ENCODE data around the gene ZFC3H1. TPM values are rescaled to one million over a fixed set of nuclear protein-coding genes. Genes with fewer than 3 reads are reported as not detected.

Gene ZFC3H1
- total RNA-seq, 3 donors from 2014 or later (not counting 1 experiment from before 2014, with no cell fraction given): 158 to 164 (median 164) TPM

- ATAC-seq (no peak), DNase-seq (no peak)
- no peak overlapping the region for H3K27ac ChIP-seq (ENCODE audit: low read length)
- H3K4me1 ChIP-seq (ENCODE audit: control insufficient read depth, insufficient read depth, low read length): no peaks in the 10 kb centered on the region
- no peaks in the 10 kb centered on the region for H3K36me3 Mint-ChIP-seq
- intact Hi-C loops (cut with micrococcal nuclease): no loop called here
- no peaks in the 10 kb centered on the region for H3K9me3 ChIP-seq (ENCODE audit: control insufficient read depth, insufficient read depth, low read length)
- no peak overlapping the region for H3K27ac Mint-ChIP-seq
- H3K27me3 ChIP-seq (ENCODE audit: control insufficient read depth, insufficient read depth, low read length): peaks cover 2% of the 10 kb centered on the region
- H3K27me3 Mint-ChIP-seq (ENCODE audit: low read depth in 2 of 2): peaks cover 18 to 37% of the 10 kb centered on the region in 2 donors
- WGBS (ENCODE audit: insufficient coverage): 74% methylated on average over 3 of the region's 5 CpGs
- no peaks in the 10 kb centered on the region for H3K9me3 Mint-ChIP-seq
- H3K4me3 Mint-ChIP-seq: no peak overlapping the region
- no peaks in the 10 kb centered on the region for H3K4me1 Mint-ChIP-seq
- TF ChIP-seq, protein P1, sequence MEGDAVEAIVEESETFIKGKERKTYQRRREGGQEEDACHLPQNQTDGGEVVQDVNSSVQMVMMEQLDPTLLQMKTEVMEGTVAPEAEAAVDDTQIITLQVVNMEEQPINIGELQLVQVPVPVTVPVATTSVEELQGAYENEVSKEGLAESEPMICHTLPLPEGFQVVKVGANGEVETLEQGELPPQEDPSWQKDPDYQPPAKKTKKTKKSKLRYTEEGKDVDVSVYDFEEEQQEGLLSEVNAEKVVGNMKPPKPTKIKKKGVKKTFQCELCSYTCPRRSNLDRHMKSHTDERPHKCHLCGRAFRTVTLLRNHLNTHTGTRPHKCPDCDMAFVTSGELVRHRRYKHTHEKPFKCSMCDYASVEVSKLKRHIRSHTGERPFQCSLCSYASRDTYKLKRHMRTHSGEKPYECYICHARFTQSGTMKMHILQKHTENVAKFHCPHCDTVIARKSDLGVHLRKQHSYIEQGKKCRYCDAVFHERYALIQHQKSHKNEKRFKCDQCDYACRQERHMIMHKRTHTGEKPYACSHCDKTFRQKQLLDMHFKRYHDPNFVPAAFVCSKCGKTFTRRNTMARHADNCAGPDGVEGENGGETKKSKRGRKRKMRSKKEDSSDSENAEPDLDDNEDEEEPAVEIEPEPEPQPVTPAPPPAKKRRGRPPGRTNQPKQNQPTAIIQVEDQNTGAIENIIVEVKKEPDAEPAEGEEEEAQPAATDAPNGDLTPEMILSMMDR (IDR thresholded peaks at IDR 0.05): no peak
- H3K4me3 ChIP-seq (ENCODE audit: low read length): no peak overlapping the region
- no peaks in the 10 kb centered on the region for H3K36me3 ChIP-seq (ENCODE audit: control insufficient read depth, insufficient read depth, low read length)
Observed at GRCh38 chr12:71594214-71594948, 69.3 kb downstream of the ZFC3H1 start.

GRCh38 chr12:71592841-71593240 is 70.8 kb downstream of the ZFC3H1 start:
- Mint-ChIP-seq H3K4me1 (no peaks in the 10 kb centered on the region), H3K36me3 (no peaks in the 10 kb centered on the region), H3K4me3 (no peak overlapping the region), H3K9me3 (no peaks in the 10 kb centered on the region), H3K27ac (no peak overlapping the region), H3K27me3 (ENCODE audit: low read depth in 2 of 2) (peaks cover 18 to 36% of the 10 kb centered on the region in 2 donors)
- Histone ChIP-seq H3K9me3 (ENCODE audit: control insufficient read depth, insufficient read depth, low read length) (no peaks in the 10 kb centered on the region), H3K4me1 (ENCODE audit: control insufficient read depth, insufficient read depth, low read length) (no peaks in the 10 kb centered on the region), H3K36me3 (ENCODE audit: control insufficient read depth, insufficient read depth, low read length) (no peaks in the 10 kb centered on the region), H3K27ac (ENCODE audit: low read length) (no peak overlapping the region), H3K27me3 (ENCODE audit: control insufficient read depth, insufficient read depth, low read length) (peaks cover 2% of the 10 kb centered on the region), H3K4me3 (ENCODE audit: low read length) (no peak overlapping the region)
- ATAC-seq (no peak), DNase-seq (no peak)
- WGBS (ENCODE audit: insufficient coverage): 65% methylated on average over 3 of the region's 3 CpGs
- intact Hi-C loops (cut with micrococcal nuclease): no loop called here
- TF ChIP-seq, protein P1 (IDR thresholded peaks at IDR 0.05): no peak

- Mint-ChIP-seq H3K4me1 (no peaks in the 10 kb centered on the region), H3K9me3 (no peaks in the 10 kb centered on the region), H3K36me3 (no peaks in the 10 kb centered on the region), H3K4me3 (no peak overlapping the region), H3K27me3 (ENCODE audit: low read depth in 2 of 2) (peaks cover 21 to 36% of the 10 kb centered on the region in 2 donors), H3K27ac (no peak overlapping the region)
- 68% methylated on average over 2 of the region's 2 CpGs for WGBS (ENCODE audit: insufficient coverage)
- Histone ChIP-seq H3K27ac (ENCODE audit: low read length) (no peak overlapping the region), H3K4me3 (ENCODE audit: low read length) (no peak overlapping the region), H3K36me3 (ENCODE audit: control insufficient read depth, insufficient read depth, low read length) (no peaks in the 10 kb centered on the region), H3K4me1 (ENCODE audit: control insufficient read depth, insufficient read depth, low read length) (no peaks in the 10 kb centered on the region), H3K27me3 (ENCODE audit: control insufficient read depth, insufficient read depth, low read length) (peaks cover 2% of the 10 kb centered on the region), H3K9me3 (ENCODE audit: control insufficient read depth, insufficient read depth, low read length) (no peaks in the 10 kb centered on the region)
- DNase-seq: no peak
- TF ChIP-seq, protein P1 (IDR thresholded peaks at IDR 0.05): no peak
- intact Hi-C loops (cut with micrococcal nuclease): no loop called here
- no peak for ATAC-seq
Observed at GRCh38 chr12:71591601-71592000, 72.0 kb downstream of the ZFC3H1 start.

DNA sequence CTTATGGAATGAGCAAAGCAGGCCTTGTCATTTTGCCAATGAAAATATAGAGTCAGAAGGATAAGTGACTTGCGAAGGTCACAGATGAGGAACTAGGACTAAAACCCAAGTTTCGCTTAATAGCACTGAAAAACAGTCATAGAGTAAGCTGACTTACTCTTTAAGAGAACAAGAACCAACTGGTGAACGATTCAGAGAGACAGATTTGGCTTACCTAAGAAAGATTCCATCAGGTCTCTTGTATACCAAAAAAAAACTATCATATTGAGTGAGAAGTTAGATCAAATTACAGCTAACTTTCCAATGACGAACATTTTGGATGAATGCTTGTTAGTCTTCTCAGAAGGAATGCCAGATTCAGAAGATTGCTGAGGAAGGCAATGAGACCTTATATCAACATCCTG is 74.2 kb downstream of the ZFC3H1 start:
- Histone ChIP-seq H3K4me1 (ENCODE audit: control insufficient read depth, insufficient read depth, low read length) (no peaks in the 10 kb centered on the region), H3K36me3 (ENCODE audit: control insufficient read depth, insufficient read depth, low read length) (no peaks in the 10 kb centered on the region), H3K27ac (ENCODE audit: low read length) (no peak overlapping the region), H3K9me3 (ENCODE audit: control insufficient read depth, insufficient read depth, low read length) (no peaks in the 10 kb centered on the region), H3K4me3 (ENCODE audit: low read length) (no peak overlapping the region), H3K27me3 (ENCODE audit: control insufficient read depth, insufficient read depth, low read length) (peaks cover under 1% of the 10 kb centered on the region)
- TF ChIP-seq, protein P1 (IDR thresholded peaks at IDR 0.05): no peak
- WGBS (ENCODE audit: insufficient coverage): 83% methylated on average over 4 of the region's 4 CpGs
- no peak overlapping the region for H3K27ac Mint-ChIP-seq
- no peaks in the 10 kb centered on the region for H3K36me3 Mint-ChIP-seq
- H3K4me3 Mint-ChIP-seq: no peak overlapping the region
- H3K27me3 Mint-ChIP-seq (ENCODE audit: low read depth in 2 of 2): peaks cover 12 to 29% of the 10 kb centered on the region in 2 donors
- intact Hi-C loops (cut with micrococcal nuclease): no loop called here
- ATAC-seq (no peak), DNase-seq (no peak)
- H3K4me1 Mint-ChIP-seq: no peaks in the 10 kb centered on the region
- H3K9me3 Mint-ChIP-seq: no peaks in the 10 kb centered on the region
